Cardiac fibroblast (primary cell): Measurements from ENCODE around the gene KIF1A.

Experiments used
- DNase-seq, 2 donors: peaks; one replicate each; pipeline versions ENCODE4 v3.0.0 to v3.0.0-alpha.2; 2010; ENCODE audit warnings: low read depth in 2 of 2
- H3K4me3 ChIP-seq, 2 donors: replicated peaks in 1 of 2; 1 replicate in 1 of 2; 2 replicates in 1 of 2; pipeline ENCODE4 v1.5.1; 2011; ENCODE audit warnings: low read depth in 2 of 2, low read length in 2 of 2, mild to moderate bottlenecking in 2 of 2, moderate library complexity in 1 of 2
- TF ChIP-seq, protein P1 (sequence below): IDR thresholded peaks from one replicate; pipeline ENCODE4 v1.5.1; 2011; ENCODE audit warnings: low read depth, mild to moderate bottlenecking, low read length, inconsistent platforms

The KIF1A gene

GRCh38 chr2:240858871-240859270, 38.9 kb upstream of the KIF1A start:
- TF ChIP-seq, protein P1, sequence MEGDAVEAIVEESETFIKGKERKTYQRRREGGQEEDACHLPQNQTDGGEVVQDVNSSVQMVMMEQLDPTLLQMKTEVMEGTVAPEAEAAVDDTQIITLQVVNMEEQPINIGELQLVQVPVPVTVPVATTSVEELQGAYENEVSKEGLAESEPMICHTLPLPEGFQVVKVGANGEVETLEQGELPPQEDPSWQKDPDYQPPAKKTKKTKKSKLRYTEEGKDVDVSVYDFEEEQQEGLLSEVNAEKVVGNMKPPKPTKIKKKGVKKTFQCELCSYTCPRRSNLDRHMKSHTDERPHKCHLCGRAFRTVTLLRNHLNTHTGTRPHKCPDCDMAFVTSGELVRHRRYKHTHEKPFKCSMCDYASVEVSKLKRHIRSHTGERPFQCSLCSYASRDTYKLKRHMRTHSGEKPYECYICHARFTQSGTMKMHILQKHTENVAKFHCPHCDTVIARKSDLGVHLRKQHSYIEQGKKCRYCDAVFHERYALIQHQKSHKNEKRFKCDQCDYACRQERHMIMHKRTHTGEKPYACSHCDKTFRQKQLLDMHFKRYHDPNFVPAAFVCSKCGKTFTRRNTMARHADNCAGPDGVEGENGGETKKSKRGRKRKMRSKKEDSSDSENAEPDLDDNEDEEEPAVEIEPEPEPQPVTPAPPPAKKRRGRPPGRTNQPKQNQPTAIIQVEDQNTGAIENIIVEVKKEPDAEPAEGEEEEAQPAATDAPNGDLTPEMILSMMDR: no peak
- DNase-seq: no peak
- no peak overlapping the region for H3K4me3 ChIP-seq

DNA sequence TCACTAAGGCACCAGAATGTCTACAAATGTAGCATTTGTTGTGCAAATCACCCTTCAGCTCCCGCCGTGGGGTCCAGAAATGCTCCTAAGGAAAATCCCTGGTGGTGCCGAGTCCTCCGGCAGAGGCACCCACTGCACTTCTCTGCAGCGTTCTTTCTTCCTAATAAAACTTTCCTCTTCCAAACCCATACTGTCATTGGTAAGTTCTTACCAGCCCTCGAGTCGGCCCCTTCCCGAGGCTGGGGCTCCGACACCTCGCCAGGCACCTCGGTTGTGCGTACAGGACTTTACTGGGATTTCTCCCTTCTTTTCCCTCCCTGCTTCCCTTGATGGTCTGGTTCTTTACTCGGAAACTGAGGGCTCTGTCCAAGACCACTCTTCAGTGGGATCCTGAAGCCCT, 38.3 kb upstream of the KIF1A start:
- TF ChIP-seq, protein P1: no peak
- DNase-seq: no peak
- no peak overlapping the region for H3K4me3 ChIP-seq

GRCh38 chr2:240857039-240858008, 37.3 kb upstream of the KIF1A start:
- TF ChIP-seq, protein P1: no peak
- no peak for DNase-seq
- H3K4me3 ChIP-seq: no peak overlapping the region

GRCh38 chr2:240856151-240856980, 36.3 kb upstream of the KIF1A start:
- no peak for DNase-seq
- no peak overlapping the region for H3K4me3 ChIP-seq
- TF ChIP-seq, protein P1: peak; percentile 32

GRCh38 chr2:240855670-240856069, 35.7 kb upstream of the KIF1A start:
- no peak overlapping the region for H3K4me3 ChIP-seq
- TF ChIP-seq, protein P1: no peak

DNA sequence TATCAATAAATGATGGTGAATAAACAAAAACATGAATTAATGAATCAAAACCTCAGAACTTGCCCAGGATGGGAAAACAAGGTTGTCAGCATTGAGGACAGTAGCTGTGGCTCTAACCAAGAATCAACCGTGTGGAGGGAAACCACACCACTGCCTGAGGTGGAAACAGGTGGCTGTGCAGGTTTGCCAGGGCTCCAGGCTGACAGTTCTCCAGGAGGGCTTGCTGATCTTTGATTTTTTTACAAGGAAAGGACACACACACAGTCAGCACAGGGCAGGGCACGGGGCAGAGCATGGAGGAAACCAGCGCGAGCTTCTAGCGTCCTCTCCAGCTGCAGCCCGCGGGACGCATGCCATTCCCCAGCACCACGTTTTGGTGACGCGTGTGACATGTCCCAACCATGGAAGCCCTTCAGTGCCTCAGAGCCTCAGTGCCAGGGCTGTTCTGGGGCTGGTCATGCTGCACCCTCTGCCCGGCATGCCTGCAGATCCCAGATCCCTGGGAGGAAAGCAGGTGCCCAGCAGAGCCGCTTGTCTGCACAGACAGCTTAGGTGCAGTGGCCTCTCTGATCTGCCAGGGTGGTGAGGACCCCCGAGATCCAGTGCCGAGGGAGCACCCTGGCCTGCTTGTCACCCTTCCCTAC, 32.8 kb upstream of the KIF1A start:
- no peak for DNase-seq
- no peak overlapping the region for H3K4me3 ChIP-seq
- TF ChIP-seq, protein P1: no peak

More at GRCh38 chr2:240855670-240856069, 35.7 kb upstream of the KIF1A start:
- DNase-seq: no peak
